Measurements from ENCODE around the gene TMEM39B.
"Not testable (repeated sequence)": the region's sequence is repeated elsewhere in the genome, so short reads cannot be mapped to it uniquely, and the experiment has no call there.

Gene TMEM39B

DNA sequence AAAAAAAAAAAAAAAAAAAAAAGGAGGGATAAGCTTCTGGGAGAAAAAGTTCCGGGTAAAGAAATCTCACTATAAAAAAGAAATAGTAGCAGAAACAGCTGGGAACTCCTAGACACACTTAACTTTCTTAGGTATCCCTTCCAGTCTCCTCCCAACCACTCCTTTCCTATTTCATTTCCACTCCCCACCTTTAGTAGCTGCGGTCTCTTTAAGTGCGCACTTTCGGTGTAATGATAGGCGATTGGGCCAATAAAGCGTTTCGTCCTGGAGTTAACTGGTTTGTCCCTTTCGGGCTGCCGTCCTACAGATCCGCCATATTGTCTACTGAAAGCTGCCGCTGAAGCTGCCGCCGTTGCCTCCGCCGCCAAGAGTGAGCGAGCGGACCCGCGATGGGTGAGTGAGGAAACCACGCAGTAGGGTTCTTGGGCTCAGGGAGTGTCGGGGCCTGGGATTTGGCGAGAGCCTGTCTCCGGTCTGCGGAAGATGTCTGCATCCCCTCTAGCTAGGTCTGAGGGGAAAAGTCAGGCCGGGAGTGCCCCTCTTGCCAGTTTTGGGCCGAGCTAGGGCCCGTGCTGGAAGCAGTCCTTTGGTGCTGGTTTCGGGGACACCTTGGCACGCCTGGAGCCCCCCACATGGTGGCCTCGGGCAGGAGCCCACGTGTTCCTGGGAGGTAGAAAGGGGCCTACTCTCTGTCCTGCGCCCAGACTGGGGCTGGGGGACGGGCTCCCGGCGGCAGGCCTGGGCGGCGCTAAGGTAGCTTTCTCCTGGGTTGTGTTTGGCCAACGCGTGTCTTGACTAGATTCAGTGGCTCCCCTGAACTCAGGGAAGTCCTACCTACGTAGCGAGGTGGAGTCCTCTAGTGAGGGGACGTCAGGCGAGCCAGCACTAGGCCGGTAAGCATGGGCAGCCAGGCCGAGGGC lies 35.3 kb downstream of the TMEM39B start, which contains the start of gene KPNA6:
Gene KPNA6, plus strand, starts transcription at position 315 of the 920 bp plus-strand sequence. Its CDS starts 75 bp downstream, at position 390.
- in situ Hi-C loops (cut with MboI; ENCODE audit: low pct_unique_long_range_greater_than_20kb, low sequenced_read_pairs, unreplicated experiment), result no loop called here
- DNase-seq (ENCODE audit: low spot score), result peak; percentile 82
- TF ChIP-seq, protein P1, sequence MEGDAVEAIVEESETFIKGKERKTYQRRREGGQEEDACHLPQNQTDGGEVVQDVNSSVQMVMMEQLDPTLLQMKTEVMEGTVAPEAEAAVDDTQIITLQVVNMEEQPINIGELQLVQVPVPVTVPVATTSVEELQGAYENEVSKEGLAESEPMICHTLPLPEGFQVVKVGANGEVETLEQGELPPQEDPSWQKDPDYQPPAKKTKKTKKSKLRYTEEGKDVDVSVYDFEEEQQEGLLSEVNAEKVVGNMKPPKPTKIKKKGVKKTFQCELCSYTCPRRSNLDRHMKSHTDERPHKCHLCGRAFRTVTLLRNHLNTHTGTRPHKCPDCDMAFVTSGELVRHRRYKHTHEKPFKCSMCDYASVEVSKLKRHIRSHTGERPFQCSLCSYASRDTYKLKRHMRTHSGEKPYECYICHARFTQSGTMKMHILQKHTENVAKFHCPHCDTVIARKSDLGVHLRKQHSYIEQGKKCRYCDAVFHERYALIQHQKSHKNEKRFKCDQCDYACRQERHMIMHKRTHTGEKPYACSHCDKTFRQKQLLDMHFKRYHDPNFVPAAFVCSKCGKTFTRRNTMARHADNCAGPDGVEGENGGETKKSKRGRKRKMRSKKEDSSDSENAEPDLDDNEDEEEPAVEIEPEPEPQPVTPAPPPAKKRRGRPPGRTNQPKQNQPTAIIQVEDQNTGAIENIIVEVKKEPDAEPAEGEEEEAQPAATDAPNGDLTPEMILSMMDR (IDR thresholded peaks at IDR 0.05; ENCODE audit: extremely low read depth, insufficient read depth, missing control alignments), result no peak

DNA sequence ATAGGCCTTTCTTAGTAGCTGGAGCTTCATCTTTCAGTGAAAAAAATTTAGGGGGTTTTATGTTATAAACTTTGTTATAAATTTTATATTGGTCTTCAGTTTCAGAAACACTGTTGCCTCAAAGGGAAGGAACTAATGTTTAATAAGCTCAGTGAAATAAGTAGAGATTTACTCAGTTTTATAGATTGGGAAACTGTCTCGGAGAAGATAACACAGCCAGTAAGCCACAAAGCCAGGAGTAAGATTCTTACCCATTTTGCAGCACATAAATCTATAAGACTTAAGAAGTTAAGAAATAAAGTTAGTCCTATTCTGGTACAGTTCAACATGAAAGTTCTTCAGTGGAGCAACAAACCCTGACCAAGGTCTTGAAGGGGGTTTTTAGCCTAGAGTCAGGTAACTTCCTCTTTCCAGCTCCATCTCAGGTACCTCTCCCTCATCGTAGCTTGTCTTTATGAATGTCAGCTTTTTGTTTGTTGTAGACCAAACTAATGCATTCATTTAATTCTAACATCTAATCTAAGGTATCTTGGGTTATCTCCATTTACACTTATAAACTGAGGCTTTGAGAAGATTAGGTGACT lies 38.4 kb downstream of the TMEM39B start:
- TF ChIP-seq, protein P1 (IDR thresholded peaks at IDR 0.05; ENCODE audit: extremely low read depth, insufficient read depth, missing control alignments), result no peak
- peak; percentile 22 for DNase-seq (ENCODE audit: low spot score)
- in situ Hi-C loops (cut with MboI; ENCODE audit: low pct_unique_long_range_greater_than_20kb, low sequenced_read_pairs, unreplicated experiment), result no loop called here

DNA sequence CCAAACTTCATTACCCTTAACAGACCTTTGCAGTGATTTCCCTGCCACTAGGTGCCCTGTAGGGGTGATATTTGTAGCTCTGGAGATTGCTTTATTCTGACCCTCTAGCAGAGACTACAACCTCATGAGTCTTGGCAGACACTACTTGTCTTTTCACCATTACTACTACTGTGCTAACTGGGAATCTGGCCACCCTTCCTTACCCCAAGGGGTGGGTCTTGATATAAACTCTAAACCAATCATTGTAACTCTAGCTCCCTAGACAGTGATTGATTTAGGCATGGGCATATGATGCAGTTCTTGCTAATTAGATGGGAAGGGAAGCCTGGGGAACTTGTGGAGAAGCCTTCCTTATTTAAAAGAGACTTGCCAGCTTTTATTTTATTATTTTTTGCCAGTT lies 39.0 kb downstream of the TMEM39B start:
- in situ Hi-C loops (cut with MboI; ENCODE audit: low pct_unique_long_range_greater_than_20kb, low sequenced_read_pairs, unreplicated experiment), result no loop called here
- no peak for DNase-seq (ENCODE audit: low spot score)
- TF ChIP-seq, protein P1 (IDR thresholded peaks at IDR 0.05; ENCODE audit: extremely low read depth, insufficient read depth, missing control alignments), result no peak

DNA sequence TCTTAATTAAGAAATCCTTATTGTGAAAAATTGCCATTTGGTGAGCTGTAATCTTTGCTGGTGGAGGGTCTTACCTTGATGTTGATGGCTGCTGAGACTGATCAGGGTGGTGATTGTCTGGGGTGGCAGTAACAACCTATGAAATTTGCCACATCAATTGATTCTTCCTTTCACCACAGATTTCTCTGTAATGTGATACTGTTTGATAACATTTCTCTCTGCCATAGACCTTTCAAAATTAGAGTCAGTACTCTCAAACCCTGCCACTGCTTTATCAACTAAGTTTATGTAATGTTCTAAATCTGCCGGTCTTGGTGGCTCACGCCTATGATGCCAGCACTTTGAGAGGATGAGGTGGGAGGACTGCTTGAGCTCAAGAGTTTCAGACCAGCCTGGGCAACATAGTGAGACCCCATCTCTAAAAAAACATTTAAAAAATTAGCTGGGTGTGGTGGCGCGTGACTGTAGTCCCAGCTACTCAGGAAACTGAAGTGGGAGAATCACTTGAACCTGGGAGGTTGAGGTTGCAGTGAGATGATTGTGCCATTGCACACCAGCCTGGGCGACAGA lies 40.2 kb downstream of the TMEM39B start:
- TF ChIP-seq, protein P1 (IDR thresholded peaks at IDR 0.05; ENCODE audit: extremely low read depth, insufficient read depth, missing control alignments), result no peak
- DNase-seq (ENCODE audit: low spot score), result no peak
- in situ Hi-C loops (cut with MboI; ENCODE audit: low pct_unique_long_range_greater_than_20kb, low sequenced_read_pairs, unreplicated experiment), result no loop called here

DNA sequence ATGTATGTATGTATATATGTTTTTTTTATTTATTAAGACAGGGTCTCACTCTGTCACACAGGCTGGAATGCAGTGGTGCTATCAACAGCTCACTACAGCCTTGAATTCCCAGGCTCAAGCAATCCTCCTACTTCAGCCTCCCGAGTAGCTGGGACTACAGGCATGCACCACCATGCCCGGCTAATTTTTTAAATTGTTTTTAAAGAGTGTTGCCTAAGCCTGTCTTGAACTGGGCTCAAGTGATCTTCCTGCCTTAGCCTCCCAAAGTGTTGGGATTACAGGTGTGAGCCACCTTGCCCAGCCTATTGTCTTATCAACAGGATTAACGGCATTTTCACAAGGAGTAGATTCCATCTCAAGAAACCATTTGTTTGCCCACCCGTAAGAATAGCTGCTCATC lies 40.7 kb downstream of the TMEM39B start:
- in situ Hi-C loops (cut with MboI; ENCODE audit: low pct_unique_long_range_greater_than_20kb, low sequenced_read_pairs, unreplicated experiment), result not testable (repeated sequence)

DNA sequence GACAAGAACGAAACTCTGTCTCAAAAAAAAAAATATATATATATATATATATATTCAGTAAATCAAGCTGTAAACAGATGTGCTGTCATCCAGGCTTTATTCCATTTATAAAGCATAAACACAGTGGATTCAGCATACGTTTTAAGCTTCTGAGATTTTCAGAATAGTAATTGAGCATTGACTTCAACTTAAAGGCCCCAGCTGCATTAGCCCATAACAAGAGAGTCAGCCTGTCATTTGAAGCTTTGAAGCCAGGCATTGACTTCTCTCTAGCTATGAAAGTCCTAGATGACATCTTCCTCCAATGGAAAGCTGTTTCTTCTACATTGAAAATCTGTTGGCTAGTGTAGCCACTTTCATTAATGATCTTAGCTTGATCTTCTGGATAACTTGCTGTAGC lies 41.7 kb downstream of the TMEM39B start:
- TF ChIP-seq, protein P1 (IDR thresholded peaks at IDR 0.05; ENCODE audit: extremely low read depth, insufficient read depth, missing control alignments), result no peak
- no peak for DNase-seq (ENCODE audit: low spot score)
- in situ Hi-C loops (cut with MboI; ENCODE audit: low pct_unique_long_range_greater_than_20kb, low sequenced_read_pairs, unreplicated experiment), result no loop called here

More for the DNA sequence above, 40.7 kb downstream of the TMEM39B start:
- DNase-seq (ENCODE audit: low spot score), result not testable (repeated sequence)

DNA sequence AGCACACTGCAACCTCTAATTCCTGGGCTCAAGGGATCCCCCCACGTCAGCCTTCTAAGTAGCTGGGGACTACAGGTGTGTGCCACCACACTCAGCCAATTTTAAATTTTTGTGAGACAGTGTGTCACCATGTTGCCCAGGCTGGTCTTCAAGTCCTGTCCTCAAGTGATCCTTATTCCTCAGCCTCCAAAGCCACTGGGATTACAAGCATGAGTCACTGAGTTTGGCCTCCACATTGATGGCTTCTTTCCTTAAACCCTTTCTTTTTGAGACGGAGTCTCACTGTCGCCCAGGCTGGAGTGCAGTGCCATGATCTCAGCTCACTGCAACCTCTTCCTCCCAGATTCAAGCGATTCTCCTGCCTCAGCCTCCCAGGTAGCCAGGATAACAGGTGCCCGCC lies 42.8 kb downstream of the TMEM39B start:
- no peak for DNase-seq (ENCODE audit: low spot score)
- TF ChIP-seq, protein P1 (IDR thresholded peaks at IDR 0.05; ENCODE audit: extremely low read depth, insufficient read depth, missing control alignments), result no peak
- in situ Hi-C loops (cut with MboI; ENCODE audit: low pct_unique_long_range_greater_than_20kb, low sequenced_read_pairs, unreplicated experiment), result no loop called here
